NCI-H1417 (cell line): ENCODE measurements around the gene CDCA7.
"Not testable (repeated sequence)": the region's sequence is repeated elsewhere in the genome, so short reads cannot be mapped to it uniquely, and the experiment has no call there.

ENCODE experiments used
- DNase-seq, 3 experiments: peaks; one replicate each; lab custom pipeline; 2025; lab: John Stamatoyannopoulos, UW

Gene CDCA7

DNA sequence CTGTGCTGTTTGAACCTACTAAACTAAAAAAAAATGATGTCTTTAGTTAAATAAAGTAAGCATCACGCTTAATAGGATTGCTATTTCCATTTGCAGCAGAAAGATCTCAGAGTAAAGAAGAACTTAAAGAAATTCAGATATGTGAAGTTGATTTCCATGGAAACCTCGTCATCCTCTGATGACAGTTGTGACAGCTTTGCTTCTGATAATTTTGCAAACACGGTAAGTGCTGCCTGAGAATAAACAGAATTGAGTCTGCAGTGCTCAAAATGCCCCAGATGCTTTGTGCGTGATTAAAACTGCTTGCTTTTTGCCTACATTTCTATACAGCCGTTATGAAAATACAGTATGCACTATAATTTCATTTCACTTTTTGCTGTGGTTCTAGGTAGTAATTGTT, 3.9 kb downstream of the CDCA7 start:
- no peak for DNase-seq

DNA sequence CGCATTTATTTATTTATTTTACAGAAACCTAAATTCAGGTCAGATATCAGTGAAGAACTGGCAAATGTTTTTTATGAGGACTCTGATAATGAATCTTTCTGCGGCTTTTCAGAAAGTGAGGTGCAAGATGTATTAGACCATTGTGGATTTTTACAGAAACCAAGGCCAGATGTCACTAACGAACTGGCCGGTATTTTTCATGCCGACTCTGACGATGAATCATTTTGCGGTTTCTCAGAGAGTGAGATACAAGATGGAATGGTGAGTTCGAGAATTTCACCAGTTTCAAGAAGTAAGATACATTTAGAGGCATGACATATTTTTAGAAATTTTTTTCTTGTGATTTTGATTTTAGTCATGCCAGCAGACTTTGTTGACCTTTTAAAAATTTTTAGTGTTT, 4.6 kb downstream of the CDCA7 start:
- no peak for DNase-seq

DNA sequence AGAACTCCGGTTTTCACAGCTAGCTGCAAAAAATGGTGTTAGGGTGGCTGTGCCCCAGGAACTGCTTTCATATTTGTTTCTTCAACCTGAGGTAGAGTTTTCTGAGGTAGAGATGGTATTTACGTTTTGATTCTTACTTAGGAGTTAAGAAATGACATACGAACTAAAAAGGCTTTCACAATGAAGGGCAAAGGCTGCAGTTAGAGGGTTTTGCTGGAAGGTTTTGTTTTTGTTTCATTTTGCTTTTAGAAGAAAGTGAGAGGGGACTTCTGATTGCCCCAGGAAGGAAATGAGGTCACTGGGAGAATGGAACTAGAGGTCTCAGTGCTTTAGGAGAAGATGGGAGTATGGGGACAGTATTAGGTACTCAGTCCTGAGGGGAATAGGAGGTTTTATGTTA, 15.5 kb downstream of the CDCA7 start:
- DNase-seq, result no peak

DNA sequence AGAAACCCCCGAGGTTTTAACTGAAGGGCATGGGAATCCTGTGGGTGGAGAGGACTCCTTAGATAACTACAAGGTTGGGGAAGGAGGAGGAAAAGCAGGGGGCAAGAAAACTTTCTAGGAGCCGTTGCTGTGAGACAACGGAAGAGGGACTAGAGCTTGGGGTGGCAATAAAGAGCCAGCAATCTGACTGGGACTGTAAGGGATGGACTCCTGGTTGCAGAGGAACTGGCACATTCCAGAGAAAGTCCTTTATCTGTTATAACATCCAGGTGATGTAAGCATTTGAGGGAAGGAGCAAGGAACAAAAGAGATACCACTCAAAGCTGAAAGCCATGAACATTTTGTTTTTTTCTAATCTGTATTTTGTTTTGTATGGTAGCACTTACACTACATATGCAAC, 16.4 kb downstream of the CDCA7 start:
- DNase-seq, result no peak

DNA sequence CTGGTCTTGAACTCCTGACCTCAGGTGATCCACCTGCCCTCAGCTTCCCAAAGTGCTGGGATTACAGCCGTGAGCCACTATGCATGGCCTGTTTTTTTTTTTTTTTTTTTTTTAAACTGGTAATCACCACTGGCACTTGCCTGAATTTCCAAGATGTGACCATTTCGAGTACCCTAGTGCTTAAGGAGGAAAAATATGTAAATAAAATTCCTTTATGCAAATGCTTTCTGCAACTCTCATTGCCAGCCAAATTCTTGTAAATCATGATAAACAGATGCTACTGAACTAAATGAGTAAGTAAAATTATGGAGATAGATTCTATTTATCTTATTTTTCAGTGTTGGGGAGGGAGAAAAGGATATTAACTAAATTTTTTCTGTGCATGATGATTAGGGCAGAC, 18.6 kb downstream of the CDCA7 start:
- no peak for DNase-seq

DNA sequence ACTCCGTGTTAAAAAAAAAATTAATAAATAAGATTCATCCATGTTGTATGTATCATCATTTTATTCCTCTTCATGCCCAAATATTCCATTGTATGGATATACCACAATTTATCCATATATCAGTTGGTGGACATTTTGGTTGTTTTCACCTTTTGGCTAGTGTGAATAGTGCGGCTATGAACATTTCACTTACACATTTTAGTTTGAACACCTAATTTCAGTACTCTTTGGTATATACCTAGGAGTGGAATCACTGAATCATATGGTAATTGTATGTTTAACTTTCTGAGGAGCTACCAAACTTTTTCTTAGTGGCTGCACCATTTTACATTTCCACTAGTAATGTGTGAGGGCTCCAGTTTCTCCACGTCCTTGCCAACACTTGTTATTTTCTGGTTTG, 20.0 kb downstream of the CDCA7 start:
- DNase-seq, result no peak

DNA sequence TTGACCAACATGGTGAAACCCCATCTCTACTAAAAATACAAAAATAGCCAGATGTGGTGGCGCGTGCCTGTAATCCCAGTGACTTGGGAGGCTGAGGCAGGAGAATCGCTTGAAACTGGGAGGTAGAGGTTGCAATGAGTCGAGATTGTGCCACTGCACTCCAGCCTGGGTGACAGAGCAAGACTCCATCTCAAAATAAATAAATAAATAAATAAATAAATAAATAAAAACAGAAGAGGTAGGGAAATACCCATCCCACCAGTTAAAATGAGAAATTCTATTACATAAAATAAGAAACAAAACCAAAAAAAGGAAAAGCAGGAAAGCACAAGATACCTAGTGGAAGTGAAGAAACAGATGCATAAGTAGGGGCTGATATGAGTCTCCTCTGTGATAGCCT, 30.9 kb downstream of the CDCA7 start:
- not testable (repeated sequence) for DNase-seq

DNA sequence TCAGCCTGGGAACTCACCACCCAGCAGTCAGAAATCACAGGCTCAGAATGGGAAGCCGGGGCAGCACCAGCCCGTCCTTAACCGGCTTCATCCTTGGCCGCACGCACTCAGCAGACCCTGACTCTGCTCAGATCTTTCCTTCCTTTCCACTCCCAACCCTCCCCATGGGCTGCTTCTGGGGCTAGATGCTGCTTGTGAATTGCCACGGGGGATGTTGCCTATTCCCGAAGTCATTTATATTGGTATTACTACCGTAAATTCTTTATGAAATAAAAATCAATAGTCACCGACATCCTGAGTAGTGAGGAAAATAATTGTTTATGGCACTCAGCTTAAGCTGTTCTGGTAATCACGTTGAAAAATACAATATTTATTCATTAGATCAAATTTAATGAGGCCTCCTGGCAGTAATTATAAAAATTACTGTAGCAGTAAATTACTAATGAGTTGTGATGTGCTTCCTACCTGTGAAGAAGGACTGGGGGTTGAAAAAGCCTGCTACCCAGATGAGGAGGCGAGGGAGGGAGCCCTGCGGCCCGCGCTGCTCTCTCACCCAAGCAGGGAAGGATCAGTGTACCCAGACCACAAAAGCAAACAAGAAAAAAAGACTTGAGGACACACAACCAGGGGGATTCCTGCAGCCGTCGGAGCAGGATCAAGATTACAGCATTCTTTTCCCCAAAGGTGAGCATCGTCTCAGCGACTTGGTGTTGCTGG, 31.5 kb downstream of the CDCA7 start:
- DNase-seq, result peak in 1 of 3 experiments; percentile 23

DNA sequence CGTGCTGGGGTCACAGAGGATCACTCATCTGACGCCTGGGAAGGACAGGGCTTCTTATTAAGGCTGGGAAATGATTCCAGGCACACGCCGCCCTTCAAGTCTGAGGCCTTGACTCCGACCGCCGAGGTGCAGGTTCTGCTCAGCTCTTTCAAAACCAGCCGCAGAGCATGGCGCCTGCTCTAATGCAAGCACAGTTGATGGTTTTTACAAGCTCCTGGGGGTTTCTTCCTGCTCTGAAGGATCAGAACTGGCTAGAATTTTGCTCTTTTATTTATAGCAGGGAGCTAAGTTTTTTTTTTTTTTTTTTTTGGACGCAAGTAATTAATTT, 32.0 kb downstream of the CDCA7 start:
- peak in 1 of 3 experiments; percentile 23 for DNase-seq

DNA sequence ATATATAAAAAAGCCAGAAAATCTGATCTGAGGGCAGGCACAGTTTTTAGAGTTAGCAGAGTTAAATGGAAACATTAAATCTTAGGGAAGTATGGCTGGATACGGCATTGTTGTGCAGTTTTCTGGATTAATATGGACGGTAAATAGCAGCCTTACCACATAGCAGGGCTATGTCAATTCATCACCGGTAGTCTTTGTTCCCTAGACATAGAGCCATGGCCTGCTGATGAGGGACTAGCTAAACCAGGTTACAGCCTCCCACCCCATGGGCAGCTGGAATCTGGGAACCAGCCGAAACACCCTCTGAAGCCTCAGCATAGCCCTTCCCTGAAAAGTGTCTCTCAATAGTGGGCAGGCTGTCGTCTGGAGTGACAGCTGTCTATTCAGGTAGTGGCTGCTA, 32.4 kb downstream of the CDCA7 start:
- DNase-seq, result no peak

DNA sequence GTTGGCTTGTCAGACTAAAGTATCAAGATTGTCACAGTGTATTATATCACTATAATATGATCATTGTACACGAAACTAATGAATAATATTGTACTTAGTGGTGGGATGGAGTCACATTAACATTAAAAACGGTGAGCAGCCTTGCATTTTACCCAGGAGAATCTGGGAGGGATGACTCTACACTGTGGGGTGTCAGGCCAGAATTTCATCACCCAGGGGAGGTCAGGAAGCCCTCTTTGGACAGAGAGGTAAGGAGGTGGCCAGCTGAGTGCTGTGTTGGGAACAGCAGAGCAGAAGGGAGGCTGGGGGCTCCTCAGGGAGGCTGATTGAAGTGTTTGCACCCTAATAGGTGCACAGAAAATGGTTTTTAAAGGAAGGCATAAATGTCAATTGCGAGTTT, 33.0 kb downstream of the CDCA7 start:
- DNase-seq, result no peak

DNA sequence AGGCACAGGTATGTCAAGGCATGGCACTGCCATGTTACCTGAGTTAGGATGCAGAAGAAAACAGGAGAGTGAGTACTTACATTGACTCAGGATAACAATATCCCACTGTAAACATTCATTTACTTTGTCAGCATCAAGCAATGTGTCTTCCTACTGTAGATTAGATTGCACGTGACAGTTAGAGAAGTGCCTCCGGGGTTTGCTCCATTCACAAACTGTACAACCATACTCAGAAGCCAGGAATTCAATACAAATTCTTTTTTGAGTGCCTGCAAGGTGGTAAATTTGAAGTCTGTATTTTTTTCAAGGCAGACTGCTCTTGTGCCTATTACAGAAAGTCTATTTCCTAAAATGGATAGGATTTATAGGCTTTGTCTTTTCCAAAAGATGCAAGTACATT, 34.1 kb downstream of the CDCA7 start:
- no peak for DNase-seq

DNA sequence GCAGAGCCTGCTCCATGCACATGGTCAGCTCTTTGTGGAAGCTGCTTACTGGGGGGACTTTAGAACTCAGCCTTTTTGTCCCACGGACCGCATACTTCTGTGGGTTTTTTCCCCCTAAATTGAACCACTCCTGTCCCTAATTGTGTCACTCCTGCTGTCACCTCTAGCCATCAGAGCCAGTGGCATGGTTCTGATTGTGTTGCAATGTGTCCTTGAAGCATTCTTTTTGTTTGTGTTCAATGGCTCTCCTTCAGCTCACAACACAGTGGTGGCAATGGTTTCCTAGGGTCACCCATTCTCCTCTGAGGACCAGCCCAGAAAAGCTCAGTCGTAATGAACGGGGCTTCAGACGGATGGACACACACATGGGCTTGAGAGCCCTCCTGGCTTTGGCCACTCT, 35.4 kb downstream of the CDCA7 start:
- no peak for DNase-seq

DNA sequence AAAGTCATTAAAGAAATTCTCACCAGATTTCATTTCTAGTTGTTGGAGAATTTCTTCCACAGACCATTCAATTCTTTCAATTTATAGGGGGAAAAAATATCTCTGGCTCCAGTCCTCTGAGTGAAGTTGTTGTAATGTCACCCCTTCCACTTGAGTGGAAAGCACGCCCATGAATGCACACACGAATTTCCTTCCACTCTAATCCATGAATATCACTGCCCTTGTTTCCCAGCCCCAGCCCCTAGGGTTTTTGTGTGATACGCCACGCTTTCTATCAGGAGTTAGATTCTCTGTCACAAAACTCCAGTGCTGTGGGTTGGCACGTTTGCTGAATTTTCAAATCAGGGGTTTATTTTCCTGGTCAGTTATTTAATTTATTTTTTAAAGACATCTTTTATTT, 38.1 kb downstream of the CDCA7 start:
- no peak for DNase-seq

DNA sequence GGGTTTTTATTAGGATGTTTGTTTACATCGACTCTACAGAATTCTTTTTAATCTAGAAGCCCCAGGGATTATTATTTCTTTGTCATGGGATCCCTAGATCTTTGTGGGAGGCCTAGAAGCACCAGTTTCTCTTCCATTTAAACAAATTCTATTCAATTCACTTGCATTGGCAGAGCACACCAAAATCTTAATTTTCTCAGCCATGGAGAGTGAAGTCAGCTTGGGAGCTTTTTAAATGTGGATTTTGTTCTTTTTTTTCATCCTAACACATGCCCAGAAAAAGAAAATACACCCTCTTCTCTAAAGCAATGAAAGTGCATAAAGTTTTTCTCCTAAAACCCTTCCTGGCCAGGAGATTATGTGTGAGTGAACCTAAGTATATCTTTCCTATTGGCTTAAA, 38.5 kb downstream of the CDCA7 start:
- no peak for DNase-seq

DNA sequence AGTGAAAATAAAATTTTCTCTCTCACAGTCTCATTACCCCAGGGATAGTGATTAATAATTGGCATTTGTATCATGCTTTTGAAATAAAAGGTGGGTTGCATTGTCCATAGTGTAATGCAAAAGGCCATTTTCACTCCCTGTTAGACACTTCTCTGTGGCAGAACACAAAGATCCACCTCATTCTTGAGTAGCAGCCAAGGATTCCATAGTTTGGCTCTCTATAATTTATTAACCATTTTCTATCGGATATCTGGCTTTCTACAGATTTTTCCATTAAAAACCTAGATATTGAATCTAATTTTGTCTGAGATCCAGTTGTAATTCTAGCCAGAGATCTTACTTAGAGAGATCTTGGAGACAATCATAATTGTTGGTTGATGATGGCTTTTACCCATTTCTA, 39.0 kb downstream of the CDCA7 start:
- no peak for DNase-seq

DNA sequence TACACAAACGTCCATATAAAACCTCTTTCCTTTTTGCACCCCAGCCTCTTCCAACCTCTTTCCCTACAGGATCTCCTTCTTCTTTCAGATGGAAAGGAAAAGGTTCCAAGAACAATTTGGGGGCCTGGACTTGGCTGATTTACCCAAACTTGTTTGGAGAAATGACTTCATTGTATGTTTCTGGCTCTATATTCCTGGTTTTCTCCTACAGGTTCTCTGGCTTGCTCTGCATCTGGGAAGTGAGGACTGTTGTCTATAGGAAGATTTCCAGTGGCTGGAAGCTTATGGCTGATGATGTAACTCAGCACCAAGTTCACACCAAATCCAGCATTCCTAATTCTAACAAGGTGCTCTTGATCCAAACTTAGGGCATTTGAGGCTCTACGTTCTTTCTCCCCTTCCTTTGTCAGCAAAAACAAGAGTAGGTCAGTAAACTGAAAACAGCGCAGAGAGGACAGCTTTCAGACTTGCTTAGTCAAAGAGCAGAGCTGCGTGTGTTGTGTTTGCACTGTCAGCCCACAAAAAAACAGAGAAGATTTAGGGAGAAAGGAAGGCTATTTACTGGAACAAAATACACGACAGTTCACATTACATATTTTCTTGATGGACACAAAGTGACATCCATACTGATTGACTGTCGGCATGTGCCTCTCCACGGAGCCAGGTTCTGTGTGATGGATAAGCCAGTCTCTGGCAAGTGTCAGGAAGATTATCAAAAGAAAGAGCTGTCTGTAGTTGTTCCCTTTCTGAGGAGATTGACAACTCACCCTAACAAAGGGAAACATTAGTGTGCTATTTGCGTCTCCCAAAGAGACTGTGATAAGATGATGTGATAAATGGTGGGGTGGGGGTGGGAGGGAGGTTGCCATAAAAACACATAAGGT, 39.7 kb downstream of the CDCA7 start:
- DNase-seq, result no peak

DNA sequence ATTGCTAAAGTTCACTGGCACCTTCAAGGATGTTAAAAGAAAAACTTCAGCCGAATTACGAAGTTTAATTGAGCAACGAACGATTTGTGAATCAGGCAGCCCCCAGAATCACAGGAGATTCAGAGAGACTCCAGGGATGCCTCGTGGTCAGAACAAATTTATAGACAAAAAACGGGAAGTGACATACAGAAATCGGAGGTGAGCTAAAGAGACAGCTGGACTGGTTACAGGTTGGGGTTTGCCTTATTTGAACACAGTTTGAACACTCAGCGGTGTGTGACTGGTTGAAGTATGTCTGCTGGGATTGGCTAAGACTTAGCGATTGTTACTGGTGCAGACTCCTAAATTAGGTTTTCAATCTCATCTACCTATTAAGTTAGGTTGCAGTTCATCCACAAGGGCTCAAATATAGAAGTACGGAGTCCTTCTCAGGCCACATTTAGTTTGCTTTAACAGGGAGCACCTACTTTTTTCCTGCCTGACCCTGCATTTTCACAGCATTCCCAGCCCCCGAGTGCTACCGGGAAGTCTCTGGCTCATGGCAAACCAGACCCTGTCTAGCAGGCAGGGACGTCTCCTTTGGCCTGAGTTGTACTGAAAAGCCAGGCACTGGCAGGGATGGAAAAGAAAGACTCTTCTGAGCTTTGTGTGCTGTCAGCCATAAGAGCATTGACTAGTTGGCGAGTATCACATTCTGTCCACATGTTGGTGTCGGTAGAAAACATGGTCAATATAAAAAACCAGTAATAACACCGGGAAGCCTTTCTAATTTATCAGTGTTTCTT, 41.1 kb downstream of the CDCA7 start:
- no peak for DNase-seq

DNA sequence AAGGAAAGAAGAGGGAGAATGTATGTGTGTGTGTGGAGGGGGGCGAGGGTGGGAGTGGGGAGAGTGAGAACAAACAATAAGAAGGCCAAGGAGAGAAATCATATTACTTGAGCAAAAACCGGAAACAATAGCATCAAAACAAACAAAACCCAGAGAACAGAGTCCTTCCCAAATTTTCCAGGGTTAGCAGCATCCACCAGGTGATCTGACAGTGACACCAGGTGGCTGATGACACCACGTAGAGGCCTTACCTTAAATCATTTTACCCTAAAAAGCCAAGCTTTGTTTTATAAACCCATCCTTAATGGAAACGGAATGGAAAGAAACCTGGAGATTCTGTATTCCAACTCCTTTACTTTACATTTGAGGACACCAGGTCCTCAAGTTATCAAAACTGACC, 42.9 kb downstream of the CDCA7 start:
- DNase-seq, result peak in 2 of 3 experiments; percentile 1 to 12

DNA sequence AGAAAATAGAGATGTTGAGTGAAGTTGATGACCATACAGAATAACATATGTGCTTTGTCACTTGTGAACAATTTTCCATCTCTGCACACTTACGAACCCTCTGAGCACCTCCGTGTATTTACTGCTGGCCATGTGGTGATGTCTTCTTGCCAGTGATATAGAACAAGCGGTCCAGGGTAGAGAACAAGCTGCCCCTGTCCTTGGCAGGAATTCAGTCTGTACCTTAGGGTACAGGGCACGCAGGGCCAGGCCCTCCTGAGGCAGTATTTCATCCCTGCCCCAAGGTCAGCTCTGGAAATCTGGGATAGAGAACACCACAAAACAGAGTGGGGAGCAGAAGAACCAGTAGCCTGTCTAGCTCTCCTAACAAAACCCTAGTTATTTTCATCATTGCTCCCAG, 44.6 kb downstream of the CDCA7 start:
- no peak for DNase-seq

DNA sequence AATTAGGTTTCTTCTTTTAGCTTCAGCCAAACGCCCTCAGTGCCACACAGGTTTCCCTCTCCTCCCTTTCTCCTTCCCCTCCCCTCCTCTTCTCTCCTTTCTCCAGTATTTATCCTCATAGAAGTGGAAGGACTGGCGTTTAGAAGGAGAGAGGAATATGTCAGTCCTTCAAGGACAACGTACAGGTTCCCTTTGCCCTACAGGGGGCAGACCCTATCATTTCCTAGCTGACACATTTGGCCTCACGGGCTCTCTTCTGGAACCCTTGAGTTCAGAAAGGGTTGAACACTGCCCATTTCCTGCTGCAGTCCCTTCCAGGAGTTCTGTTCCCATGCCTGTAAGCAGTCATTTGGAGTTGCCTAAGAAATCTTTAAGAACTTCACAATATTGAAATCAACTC, 46.1 kb downstream of the CDCA7 start:
- peak in 1 of 3 experiments; percentile 3 for DNase-seq

DNA sequence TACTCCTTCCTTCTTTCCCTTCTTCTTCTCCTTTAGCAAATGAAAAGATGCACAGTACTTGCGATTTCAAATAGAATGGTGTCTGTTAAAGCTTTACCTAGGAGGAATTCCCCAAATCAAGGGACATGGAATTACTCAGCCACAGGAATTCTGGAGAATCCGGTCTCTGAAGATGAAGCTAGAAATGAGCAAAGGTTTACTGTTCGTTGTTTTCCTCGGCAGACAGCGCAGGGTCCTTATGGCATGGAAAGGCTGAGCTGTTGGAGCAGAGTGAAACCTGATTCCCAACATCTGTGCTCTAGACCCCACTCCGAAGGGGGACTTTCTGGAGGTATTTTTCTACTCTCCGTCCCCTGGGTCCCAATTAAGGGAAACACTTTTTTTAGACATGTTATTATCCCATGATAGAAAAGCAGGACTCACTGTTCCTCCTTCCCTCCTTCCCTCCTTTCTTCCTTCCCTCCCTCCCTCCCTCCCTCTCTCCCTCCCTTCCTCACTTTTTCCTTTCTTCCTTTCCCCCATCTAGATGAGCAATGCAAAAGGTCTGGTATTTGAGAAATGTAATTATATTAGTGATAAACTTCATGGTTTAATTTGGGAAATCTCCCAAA, 47.1 kb downstream of the CDCA7 start:
- peak in 1 of 3 experiments; percentile 1 for DNase-seq
